ENCODE measurements around the gene UBE2G2.
A peak's percentile ranks its signal among the peaks of the same experiment; 100 is the strongest.

The UBE2G2 gene, protein sequence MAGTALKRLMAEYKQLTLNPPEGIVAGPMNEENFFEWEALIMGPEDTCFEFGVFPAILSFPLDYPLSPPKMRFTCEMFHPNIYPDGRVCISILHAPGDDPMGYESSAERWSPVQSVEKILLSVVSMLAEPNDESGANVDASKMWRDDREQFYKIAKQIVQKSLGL

GRCh38 chr21:44801468-44802395 is at the start of gene UBE2G2:
Gene UBE2G2 (minus strand): TSS chr21:44801820. CDS start chr21:44801748, 72 bp downstream.
- peak; percentile 89 for DNase-seq

- no peak for DNase-seq
Observed at GRCh38 chr21:44850905-44851657, 49.5 kb upstream of the UBE2G2 start.

GRCh38 chr21:44850208-44850800 is 48.7 kb upstream of the UBE2G2 start:
- DNase-seq: no peak

DNA sequence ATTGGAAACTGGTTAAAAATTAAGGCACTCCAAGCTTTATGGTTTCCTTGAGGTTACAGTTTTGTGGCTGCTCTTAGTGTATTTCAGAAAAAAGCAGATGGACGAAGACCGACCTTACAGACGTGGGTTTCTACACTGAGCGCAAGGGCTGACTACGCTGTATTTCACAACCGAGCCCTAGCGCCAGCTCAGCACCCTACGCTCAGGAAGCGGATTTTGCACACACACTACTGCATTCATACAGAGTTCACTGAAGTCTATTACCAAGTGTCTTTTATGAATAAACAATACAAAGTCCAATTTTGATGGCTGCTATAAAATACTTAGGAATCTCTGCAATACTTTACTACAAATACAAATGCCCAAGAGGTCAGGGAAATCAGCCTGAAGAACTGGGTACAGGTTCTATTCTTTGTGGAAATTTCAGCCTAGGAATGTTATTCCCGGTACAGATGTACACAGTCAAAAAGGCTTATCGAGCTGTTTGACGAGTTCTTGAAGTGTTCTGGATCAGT is 48.1 kb upstream of the UBE2G2 start:
- DNase-seq: no peak

DNA sequence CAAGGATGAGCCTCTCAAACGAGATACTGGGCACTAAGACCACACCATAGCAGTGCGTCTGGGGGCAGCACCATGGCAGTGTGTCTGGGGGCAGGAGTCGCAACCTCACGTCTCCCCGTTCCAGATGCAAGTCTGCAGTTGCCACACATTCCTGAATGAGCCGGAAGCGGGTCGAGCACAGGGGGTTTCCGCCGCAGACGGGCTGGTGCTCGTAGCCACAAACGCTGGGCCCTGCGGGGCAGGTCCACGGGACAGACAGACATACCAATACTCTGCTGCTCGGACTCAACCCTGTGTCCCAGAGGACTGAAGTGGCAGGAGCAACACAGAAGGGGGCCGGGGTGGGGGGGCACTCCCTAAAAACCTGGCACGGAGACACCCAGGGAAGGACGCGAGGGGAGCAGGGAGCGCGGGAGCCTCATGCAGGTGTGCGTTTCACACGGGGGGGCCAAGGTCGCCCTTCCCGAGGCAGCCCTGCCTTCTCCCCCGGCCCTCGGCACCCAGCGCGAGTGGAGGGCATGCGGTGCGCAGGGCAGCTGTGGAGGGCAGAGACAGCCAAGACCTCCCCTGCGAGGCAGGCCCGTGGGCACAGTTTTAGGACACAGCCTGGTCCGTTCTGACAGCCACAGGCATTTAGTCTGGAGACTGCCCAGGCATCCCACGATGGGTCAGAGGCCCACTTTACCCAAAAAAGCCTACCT is 47.4 kb upstream of the UBE2G2 start:
- DNase-seq: no peak

DNA sequence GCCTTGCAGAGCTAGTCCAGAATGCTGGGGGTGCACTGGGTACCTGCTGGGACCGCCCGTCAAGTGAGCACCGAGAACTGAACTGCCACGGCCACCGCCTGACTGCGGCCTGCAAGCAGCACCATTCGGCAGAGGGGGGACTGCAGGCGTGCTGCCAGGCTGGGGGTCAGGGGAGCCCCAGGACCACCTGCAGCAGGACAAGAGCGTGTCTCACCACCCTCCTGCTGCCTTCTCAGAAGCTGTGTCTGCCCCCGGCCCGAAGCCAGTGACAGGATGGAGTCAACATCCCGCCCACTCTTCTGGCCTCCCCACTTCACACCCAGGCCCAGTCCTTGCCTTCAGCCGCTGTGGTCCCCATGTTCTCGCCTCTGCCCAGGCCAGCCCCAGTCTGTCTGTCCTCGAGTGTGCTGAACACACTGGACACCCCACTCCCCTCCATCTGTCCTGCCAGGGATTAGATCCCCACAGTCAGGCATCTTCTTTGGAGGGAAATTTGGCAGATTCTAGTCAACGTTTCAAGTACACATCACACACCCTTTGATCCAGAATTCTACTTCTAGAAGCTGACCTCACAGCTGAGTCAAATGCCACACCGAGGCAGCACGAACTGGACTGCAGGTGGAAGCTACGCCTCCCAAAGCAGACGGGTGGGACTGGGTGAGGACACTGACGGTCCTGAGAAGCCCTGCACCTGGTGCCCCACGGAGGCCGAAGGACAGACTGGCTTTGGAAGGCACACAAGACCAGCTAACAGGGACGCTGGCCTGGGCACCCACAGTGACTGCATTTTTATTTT is 45.8 kb upstream of the UBE2G2 start:
- no peak for DNase-seq

DNA sequence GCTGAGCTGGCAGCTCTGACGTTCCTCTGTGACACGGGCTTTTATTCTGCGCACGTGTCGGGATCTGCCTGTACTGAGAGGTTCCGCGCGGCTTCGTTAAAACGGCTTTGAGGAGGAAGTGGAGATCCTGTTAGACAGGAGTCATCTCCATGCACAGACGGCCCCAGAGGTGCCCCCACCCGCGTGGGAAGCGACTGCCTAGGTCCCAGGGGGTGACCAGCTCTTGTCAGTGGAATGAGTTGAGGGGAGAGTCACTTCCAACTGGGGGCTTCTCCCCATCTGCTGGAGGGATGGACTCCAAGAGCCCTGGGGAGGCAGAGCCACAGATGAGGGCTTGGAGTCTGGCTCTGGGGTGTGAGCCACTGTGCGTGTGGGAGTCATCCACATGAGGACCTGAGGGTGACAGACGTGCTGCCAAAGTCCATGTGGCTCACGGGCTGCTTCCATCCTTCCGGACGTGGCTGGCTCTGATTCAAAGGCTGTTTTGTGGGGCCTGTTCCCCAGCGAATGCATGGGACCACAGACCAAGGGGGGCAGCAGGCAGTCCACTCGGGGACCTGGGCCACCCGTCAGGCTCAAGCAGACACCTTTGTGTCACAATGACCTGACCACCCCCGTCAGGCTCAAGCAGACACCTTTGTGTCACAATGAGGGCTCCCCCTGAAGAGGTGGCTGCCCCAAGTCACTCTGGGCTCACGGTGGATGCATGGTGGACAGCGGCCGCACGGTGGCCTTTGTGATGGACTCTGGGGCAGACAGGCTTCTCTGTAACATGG is 45.1 kb upstream of the UBE2G2 start:
- peak; percentile 30 for DNase-seq

DNA sequence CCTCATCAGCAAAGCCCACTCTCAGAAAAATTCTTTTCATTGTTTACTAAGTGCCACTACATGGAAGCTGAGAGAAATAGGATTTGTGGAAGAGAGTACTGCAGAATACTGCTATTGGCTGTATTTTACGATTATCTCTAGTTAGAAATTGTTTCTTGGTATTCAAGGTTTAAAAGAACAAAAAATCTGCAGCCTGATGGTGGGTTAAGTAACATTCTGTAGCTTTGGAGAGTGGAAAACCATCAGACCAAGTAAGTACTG is 44.5 kb upstream of the UBE2G2 start:
- DNase-seq: no peak

DNA sequence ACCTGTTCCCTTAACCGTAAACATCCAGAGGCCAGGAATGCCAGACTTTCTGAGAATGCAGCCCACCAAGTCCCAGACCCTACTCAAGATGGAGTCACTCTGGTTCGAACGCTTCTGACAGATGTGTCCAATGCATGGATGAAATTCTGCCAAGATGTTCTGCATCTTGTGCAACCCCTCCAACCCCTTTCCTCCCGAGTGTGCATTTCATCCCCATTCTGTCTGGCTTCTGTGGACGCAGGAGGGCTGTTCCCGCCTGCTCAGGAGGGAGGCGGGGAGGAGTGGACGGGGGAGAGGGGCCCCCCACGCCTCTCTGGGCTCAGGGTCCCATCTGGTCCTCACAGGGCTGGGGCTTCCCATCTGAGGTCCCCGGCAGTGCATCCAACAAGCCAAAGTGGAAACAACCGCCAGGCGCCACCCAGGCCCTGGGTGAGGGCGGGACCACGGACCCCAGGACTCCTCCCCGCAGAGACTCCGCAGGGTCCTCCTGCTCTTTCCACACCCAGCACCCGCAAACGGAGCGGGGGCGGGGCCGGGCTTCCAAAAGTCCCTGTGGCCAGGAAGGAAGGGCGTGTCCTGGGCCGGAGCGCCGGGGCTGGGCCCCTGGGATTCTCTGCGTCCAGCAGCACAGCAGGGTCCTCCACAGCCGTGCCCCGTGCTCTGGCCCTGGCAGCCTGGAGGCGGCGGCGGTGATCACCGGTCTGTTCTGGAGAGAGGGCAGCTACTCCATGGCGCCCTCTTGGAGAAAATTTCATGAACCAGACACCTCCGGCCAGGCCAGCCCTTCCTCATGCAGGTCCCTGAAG is 44.0 kb upstream of the UBE2G2 start:
- DNase-seq: peak; percentile 52

DNA sequence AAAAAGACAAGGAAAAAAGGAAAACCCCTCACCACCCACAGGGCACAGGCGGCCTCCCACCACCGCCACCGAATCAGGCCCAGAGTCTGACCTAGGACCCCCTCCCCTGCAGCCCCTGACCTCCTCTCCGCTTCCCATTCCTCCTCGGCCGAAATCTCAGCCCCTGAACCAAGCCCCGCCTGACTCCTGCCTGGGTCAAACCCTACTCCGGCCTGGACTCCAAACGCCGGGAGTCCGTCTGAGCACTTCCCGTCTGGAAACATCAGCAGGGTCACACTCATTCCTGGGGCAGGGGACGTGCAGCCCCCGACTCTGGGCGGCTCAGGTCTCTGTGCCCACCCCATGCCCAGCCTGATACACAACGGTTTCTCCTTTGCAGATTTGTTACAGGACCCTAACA is 42.6 kb upstream of the UBE2G2 start:
- DNase-seq: no peak

- DNase-seq: no peak
Observed at GRCh38 chr21:44842721-44843445, 41.3 kb upstream of the UBE2G2 start.

- DNase-seq: no peak
Observed at GRCh38 chr21:44842087-44842486, 40.5 kb upstream of the UBE2G2 start.

DNA sequence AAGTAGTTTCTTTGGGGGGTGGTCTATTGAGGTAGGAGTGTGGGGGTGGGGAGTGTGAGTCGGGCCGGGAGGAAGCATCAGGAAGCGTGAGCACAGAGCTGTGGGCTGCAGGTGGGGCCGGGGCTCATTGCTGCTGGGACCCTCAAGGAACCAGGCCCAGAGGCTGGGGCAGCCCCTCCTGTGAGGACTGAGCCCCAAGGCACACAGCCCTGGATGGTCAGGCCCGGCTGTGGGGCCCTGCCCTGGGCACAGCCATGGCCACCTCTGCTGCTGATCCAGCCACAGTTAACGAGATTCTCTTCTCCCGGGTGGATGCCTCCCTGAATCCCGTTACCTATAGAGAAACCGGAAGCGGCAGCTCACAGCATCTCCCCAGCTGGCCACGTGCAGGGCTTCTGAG is 39.2 kb upstream of the UBE2G2 start:
- DNase-seq: no peak

- no peak for DNase-seq
Observed at GRCh38 chr21:44838951-44839350, 37.3 kb upstream of the UBE2G2 start.

DNA sequence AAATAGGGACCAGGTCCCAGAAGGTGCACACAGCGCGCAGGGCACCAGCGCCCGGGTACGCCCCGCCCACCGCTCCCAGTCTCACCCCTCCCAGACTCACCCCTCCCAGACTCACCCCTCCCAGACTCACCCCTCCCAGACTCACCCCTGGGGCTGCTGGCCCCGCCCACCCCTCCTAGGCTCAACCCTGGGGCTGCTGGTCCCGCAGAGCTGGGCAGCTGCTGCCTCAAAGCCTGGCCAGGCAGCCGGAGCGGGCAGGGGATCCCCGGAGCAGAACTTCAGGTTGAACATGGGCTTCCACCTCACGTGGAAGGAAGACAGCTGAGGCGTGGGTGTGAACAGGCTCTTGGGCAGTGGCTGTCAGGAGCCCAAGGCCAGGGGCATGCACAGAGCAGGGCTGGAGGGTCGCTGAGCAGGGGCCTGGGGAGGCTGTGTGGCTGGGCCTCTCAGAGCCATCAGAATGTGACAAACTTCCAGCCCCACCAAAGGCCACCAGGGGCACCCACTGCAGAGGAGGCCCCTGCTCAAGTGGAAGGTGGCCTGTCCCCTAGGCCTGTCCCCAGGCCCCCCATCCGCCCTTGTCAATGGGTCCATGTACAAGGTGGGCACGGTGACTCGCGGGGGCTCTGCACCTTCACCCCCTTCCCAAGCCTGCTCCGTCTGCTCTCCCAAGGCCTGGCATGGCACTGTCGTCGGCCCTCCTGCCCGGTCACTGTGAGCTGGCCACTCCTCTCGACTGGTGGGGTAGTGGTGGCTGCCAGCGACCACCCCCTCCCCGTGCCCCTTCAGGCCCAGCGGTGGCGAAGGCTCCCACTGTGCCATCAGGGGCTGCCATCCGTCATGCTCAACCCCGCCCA is 36.6 kb upstream of the UBE2G2 start:
- no peak for DNase-seq

DNA sequence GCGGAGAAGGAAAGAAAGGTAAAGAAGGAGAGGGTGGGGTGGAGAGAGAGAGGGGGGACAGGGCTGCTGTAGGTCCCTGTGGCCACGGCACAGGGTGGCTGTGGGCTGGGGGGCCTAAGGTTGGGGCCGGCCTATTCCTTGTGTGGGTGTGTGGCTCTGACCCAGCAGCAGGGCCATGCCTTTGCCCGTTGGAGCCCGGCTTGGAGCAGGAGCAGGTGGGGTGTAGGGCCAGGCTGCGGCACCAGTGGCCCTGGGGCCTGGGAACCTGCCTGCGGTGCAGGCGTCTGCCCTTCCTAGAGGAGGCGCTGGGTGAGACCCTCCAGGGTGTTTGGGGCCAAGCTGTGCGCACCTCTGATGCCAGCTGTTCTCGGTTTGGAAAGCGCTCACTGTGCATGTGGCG is 35.9 kb upstream of the UBE2G2 start:
- DNase-seq: no peak

GRCh38 chr21:44836666-44837471 is 35.2 kb upstream of the UBE2G2 start:
- DNase-seq: no peak

DNA sequence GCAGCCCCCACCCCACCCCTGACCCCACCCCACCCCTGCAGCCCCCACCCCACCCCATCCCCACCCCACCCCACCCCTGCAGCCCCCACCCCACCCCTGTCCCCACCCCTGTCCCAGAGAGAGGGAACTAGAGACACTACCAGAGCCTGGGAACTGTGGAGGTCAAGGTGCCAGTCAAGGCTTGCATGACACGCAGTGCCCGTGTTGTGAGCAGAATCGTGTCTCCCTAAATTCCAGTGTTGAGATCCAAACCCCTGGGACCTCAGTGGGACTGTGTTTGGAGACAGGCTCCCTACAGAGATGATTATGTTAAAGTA is 34.7 kb upstream of the UBE2G2 start:
- no peak for DNase-seq

Data from CD4-positive, alpha-beta T cell treated with Interleukin-21 for 1 hour (primary cell).